Astrocyte (in vitro differentiated cells and primary cell): ENCODE data around the gene ELAVL3. TPM values are rescaled to one million over a fixed set of nuclear protein-coding genes. Genes with fewer than 3 reads are reported as not detected.
"Not testable (repeated sequence)": the region's sequence is repeated elsewhere in the genome, so short reads cannot be mapped to it uniquely, and the experiment has no call there.

ENCODE experiments used
- DNase-seq: peaks from one replicate; pipeline ENCODE4 v3.0.0-alpha.2; 2010; ENCODE audit warnings: low read depth
- FAIRE-seq: peaks from 2 replicates; lab custom pipeline; 2011; peaks lifted over from hg19 to GRCh38; lab: Jason Lieb, UNC
- H2AFZ ChIP-seq: 2 replicates; pipeline ENCODE4 v1.6.0; 2012; ENCODE audit warnings: low read depth, low read length, inconsistent platforms
- H3K27ac ChIP-seq: 2 replicates; pipeline ENCODE4 v1.5.1; 2011; ENCODE audit warnings: low read depth, low read length, inconsistent platforms
- H3K27me3 ChIP-seq: 2 replicates; pipeline ENCODE4 v1.6.0; 2011; ENCODE audit warnings: low read length, inconsistent platforms; ENCODE audit not compliant: insufficient read depth
- H3K36me3 ChIP-seq: 2 replicates; pipeline ENCODE4 v1.5.1; 2011; ENCODE audit warnings: low read length, inconsistent platforms; ENCODE audit not compliant: insufficient read depth
- H3K4me1 ChIP-seq: 2 replicates; pipeline ENCODE4 v1.5.1; 2011; ENCODE audit warnings: low read length, inconsistent platforms; ENCODE audit not compliant: insufficient read depth
- H3K4me2 ChIP-seq: 2 replicates; pipeline ENCODE4 v1.6.0; 2012; ENCODE audit warnings: low read length, inconsistent platforms
- H3K4me3 ChIP-seq: 2 replicates; pipeline ENCODE4 v1.5.1; 2011; ENCODE audit warnings: low read depth, mild to moderate bottlenecking, low read length, inconsistent platforms; ENCODE audit not compliant: insufficient read depth
- H3K79me2 ChIP-seq: 2 replicates; pipeline ENCODE4 v1.6.0; 2012; ENCODE audit warnings: mild to moderate bottlenecking, low read length, inconsistent platforms; ENCODE audit not compliant: insufficient read depth
- H3K9ac ChIP-seq: 2 replicates; pipeline ENCODE4 v1.6.0; 2012; ENCODE audit warnings: mild to moderate bottlenecking, low read length, inconsistent platforms
- H3K9me3 ChIP-seq: 2 replicates; pipeline ENCODE4 v1.5.1; 2012; ENCODE audit warnings: low read depth, mild to moderate bottlenecking, low read length, inconsistent platforms; ENCODE audit not compliant: insufficient read depth
- H4K20me1 ChIP-seq: 2 replicates; pipeline ENCODE4 v1.6.0; 2012; ENCODE audit warnings: low read length, inconsistent platforms; ENCODE audit not compliant: insufficient read depth
- H3K27ac Mint-ChIP-seq: one replicate; pipeline ENCODE4 v1.8.0; 2021; ENCODE audit warnings: mild to moderate bottlenecking, mixed read lengths; ENCODE audit not compliant: unreplicated experiment
- H3K27me3 Mint-ChIP-seq: one replicate; pipeline ENCODE4 v1.8.0; 2021; ENCODE audit warnings: low read depth, mixed read lengths; ENCODE audit not compliant: unreplicated experiment
- H3K36me3 Mint-ChIP-seq: one replicate; pipeline ENCODE4 v1.8.0; 2021; ENCODE audit warnings: low read depth, mixed read lengths; ENCODE audit not compliant: unreplicated experiment
- H3K4me1 Mint-ChIP-seq: one replicate; pipeline ENCODE4 v1.8.0; 2021; ENCODE audit warnings: low read depth, mixed read lengths; ENCODE audit not compliant: unreplicated experiment
- H3K4me3 Mint-ChIP-seq: one replicate; pipeline ENCODE4 v1.8.0; 2021; ENCODE audit warnings: mild to moderate bottlenecking, moderate library complexity, mixed read lengths; ENCODE audit not compliant: unreplicated experiment
- H3K9me3 Mint-ChIP-seq: one replicate; pipeline ENCODE4 v1.8.0; 2021; ENCODE audit warnings: mild to moderate bottlenecking, mixed read lengths; ENCODE audit not compliant: unreplicated experiment
- CTCF ChIP-seq: IDR thresholded peaks from 2 replicates; pipeline ENCODE4 v1.5.1; 2011; ENCODE audit warnings: low read depth, mild to moderate bottlenecking, inconsistent platforms, low read length, moderate library complexity; ENCODE audit not compliant: insufficient read depth
- EZH2 ChIP-seq: IDR thresholded peaks from 2 replicates; pipeline ENCODE4 v1.6.1; 2012; ENCODE audit warnings: mild to moderate bottlenecking, low read length, inconsistent platforms; ENCODE audit not compliant: insufficient read depth
- total RNA-seq: library from RNA; stranded (reverse); gene quantifications from 2 replicates; pipeline ENCODE4 v1.2.1, GENCODE V29; 2021

The ELAVL3 gene
- total RNA-seq, 1 donor from 2014 or later = not detected

GRCh38 chr19:11435057-11435832, 45.6 kb downstream of the ELAVL3 start, which contains the start of the genes ODAD3 and PRKCSH:
ODAD3 (minus strand) TSS chr19:11435121; CDS start chr19:11435016, 105 bp downstream.
PRKCSH (plus strand) TSS chr19:11435635; CDS start chr19:11436118, 483 bp downstream.
- DNase-seq (peak; percentile 98), FAIRE-seq (peak; percentile 74)
- H3K9me3 Mint-ChIP-seq = no peaks in the 10 kb centered on the region
- H3K79me2 ChIP-seq = peaks cover 20% of the 10 kb centered on the region
- H3K4me1 ChIP-seq = peaks cover 14% of the 10 kb centered on the region
- peak within 1 kb of the TSS; percentile 95 for H3K4me2 ChIP-seq
- peak within 1 kb of the TSS; percentile 99 for H2AFZ ChIP-seq
- H3K27me3 ChIP-seq = no peaks in the 10 kb centered on the region
- peak within 1 kb of the TSS; percentile 80 for H3K27ac ChIP-seq
- H3K36me3 ChIP-seq = peaks cover 9% of the 10 kb centered on the region
- H3K27me3 Mint-ChIP-seq = peaks cover 2% of the 10 kb centered on the region
- TF ChIP-seq CTCF (peak; percentile 82), EZH2 (no peak)
- H4K20me1 ChIP-seq = peaks cover 13% of the 10 kb centered on the region
- H3K9me3 ChIP-seq = no peaks in the 10 kb centered on the region
- peaks cover 4% of the 10 kb centered on the region for H3K36me3 Mint-ChIP-seq
- peaks cover 3% of the 10 kb centered on the region for H3K4me1 Mint-ChIP-seq
- H3K4me3 Mint-ChIP-seq = peak within 1 kb of the TSS; percentile 100
- H3K27ac Mint-ChIP-seq = peak within 1 kb of the TSS; percentile 99
- H3K9ac ChIP-seq = peak within 1 kb of the TSS; percentile 88
- H3K4me3 ChIP-seq = peak within 1 kb of the TSS; percentile 90

- Histone ChIP-seq H3K27ac (peak overlapping the region; percentile 26), H2AFZ (peak overlapping the region; percentile 99), H3K9ac (peak overlapping the region; percentile 71), H4K20me1 (peaks cover 13% of the 10 kb centered on the region), H3K27me3 (no peaks in the 10 kb centered on the region), H3K79me2 (peaks cover 20% of the 10 kb centered on the region), H3K36me3 (peaks cover 9% of the 10 kb centered on the region), H3K9me3 (no peaks in the 10 kb centered on the region), H3K4me2 (peak overlapping the region; percentile 94), H3K4me3 (peak overlapping the region; percentile 59), H3K4me1 (peaks cover 14% of the 10 kb centered on the region)
- FAIRE-seq (no peak), DNase-seq (no peak)
- Mint-ChIP-seq H3K9me3 (no peaks in the 10 kb centered on the region), H3K27ac (peak overlapping the region; percentile 99), H3K36me3 (peaks cover 4% of the 10 kb centered on the region), H3K27me3 (peaks cover 2% of the 10 kb centered on the region), H3K4me1 (peaks cover 3% of the 10 kb centered on the region), H3K4me3 (peak overlapping the region; percentile 100)
- TF ChIP-seq EZH2 = no peak
These were observed 46.2 kb downstream of the ELAVL3 start for GRCh38 chr19:11434703-11435056.

GRCh38 chr19:11433526-11433925, 47.3 kb downstream of the ELAVL3 start:
- not testable (repeated sequence) for H3K4me1 Mint-ChIP-seq, H3K27ac ChIP-seq, H3K9ac ChIP-seq

More at GRCh38 chr19:11433526-11433925, 47.3 kb downstream of the ELAVL3 start:
- Histone ChIP-seq H3K79me2 (peaks cover 20% of the 10 kb centered on the region), H3K4me1 (peaks cover 14% of the 10 kb centered on the region), H4K20me1 (peaks cover 13% of the 10 kb centered on the region)
- not testable (repeated sequence) for FAIRE-seq, H3K9me3 Mint-ChIP-seq, DNase-seq, H3K36me3 ChIP-seq, H3K27me3 ChIP-seq, H3K9me3 ChIP-seq, H3K27ac Mint-ChIP-seq, H2AFZ ChIP-seq, H3K4me3 Mint-ChIP-seq, H3K4me2 ChIP-seq, H3K27me3 Mint-ChIP-seq, H3K36me3 Mint-ChIP-seq, H3K4me3 ChIP-seq
